K562 (cell line): ENCODE data around the gene ERBB4. TPM values are rescaled to one million over a fixed set of nuclear protein-coding genes. Genes with fewer than 3 reads are reported as not detected.

Source experiments
- ATAC-seq: fragments of 200-7000 bp; cut with Tn5 transposase; 3 replicates; pipeline ENCODE4 v1.9.1; 2020; ENCODE audit warnings: moderate library complexity
- BruUV-seq: library from RNA; stranded (reverse); fragments of 400-500 nt; replicated peaks from 2 replicates; lab custom pipeline; 2021; lab: Mats Ljungman, UMichigan
- CTCF ChIA-PET: fragments of 300-600 bp; formaldehyde crosslinking; extraction: SDS; loops from one replicate; lab custom pipeline; 2021; ENCODE audit warnings: low intra/inter-chr PET ratio; lab: Yijun Ruan, JAX
- POLR2A ChIA-PET: fragments of 300-600, 350-650 bp; sonication (Branson Sonifier 250); formaldehyde crosslinking; extraction: SDS; loops from one replicate; lab custom pipeline; 2021; ENCODE audit warnings: antibody characterized with exemption, inconsistent platforms; lab: Yijun Ruan, JAX
- DNase-seq, 4 experiments: peaks; one replicate each; pipeline versions ENCODE4 v3.0.0 to v3.0.0-alpha.2; 2011 to 2018; ENCODE audit warnings: low spot score in 3 of 4, mixed read lengths in 3 of 4; ENCODE audit errors: extremely low read depth in 1 of 4
- FAIRE-seq: peaks from 2 replicates; lab custom pipeline; 2011; peaks lifted over from hg19 to GRCh38; lab: Jason Lieb, UNC
- H2AFZ ChIP-seq: 2 replicates; pipeline ENCODE4 v1.6.0; 2011; ENCODE audit warnings: low read depth, low read length, control low read depth, inconsistent platforms
- H3K27ac ChIP-seq: fragments of 200-600 bp; 3 replicates; pipeline ENCODE4 v1.8.0; 2011; ENCODE audit warnings: low read depth, mild to moderate bottlenecking, control low read depth, inconsistent platforms, low read length, moderate library complexity, mixed read lengths; ENCODE audit errors: extremely low read depth
- H3K27me3 ChIP-seq, 2 experiments: fragments of 300-600 bp in 1 of 2; 2 replicates in 1 of 2; 3 replicates in 1 of 2; pipeline versions ENCODE4 v1.6.0 to v1.8.0; 2011; ENCODE audit warnings: inconsistent platforms in 2 of 2, low read length in 2 of 2, mild to moderate bottlenecking in 1 of 2, mixed read lengths in 1 of 2, moderate library complexity in 1 of 2; ENCODE audit not compliant: control insufficient read depth in 2 of 2, insufficient read depth in 2 of 2
- H3K36me3 ChIP-seq: fragments of 300-600 bp; 3 replicates; pipeline ENCODE4 v1.8.0; 2011; ENCODE audit warnings: mild to moderate bottlenecking, low read length, inconsistent platforms; ENCODE audit not compliant: control insufficient read depth, insufficient read depth
- H3K4me1 ChIP-seq, 2 experiments: fragments of 200-600 bp in 1 of 2; replicated peaks in 1 of 2; 2 replicates in 1 of 2; 3 replicates in 1 of 2; pipeline versions ENCODE4 v1.5.1 to v1.8.0; 2011; ENCODE audit warnings: inconsistent platforms in 2 of 2, low read length in 2 of 2, mild to moderate bottlenecking in 1 of 2, mixed read lengths in 1 of 2, moderate library complexity in 1 of 2; ENCODE audit not compliant: control insufficient read depth in 2 of 2, insufficient read depth in 2 of 2
- H3K4me2 ChIP-seq: 2 replicates; pipeline ENCODE4 v1.6.1; 2011; ENCODE audit warnings: low read length, control low read depth, inconsistent platforms, mixed read lengths; ENCODE audit not compliant: insufficient read depth
- H3K4me3 ChIP-seq: fragments of 200-600 bp; sonication (generic), shearing (Covaris generic); 2 replicates; pipeline ENCODE4 v1.5.1; 2016; ENCODE audit warnings: control low read depth, inconsistent platforms
- H3K79me2 ChIP-seq: fragments of 200-600 bp; 3 replicates; pipeline ENCODE4 v1.8.0; 2011; ENCODE audit warnings: low read length, inconsistent platforms; ENCODE audit not compliant: control insufficient read depth, insufficient read depth
- H3K9ac ChIP-seq, 2 experiments: 2 replicates each; pipeline versions ENCODE4 v1.6.0 to v1.6.1; 2011; ENCODE audit warnings: low read depth in 2 of 2, low read length in 2 of 2, control low read depth in 1 of 2, inconsistent platforms in 1 of 2, mild to moderate bottlenecking in 1 of 2, mixed read lengths in 1 of 2; ENCODE audit not compliant: insufficient read depth in 1 of 2
- H3K9me1 ChIP-seq: one replicate; pipeline ENCODE4 v1.6.0; 2011; ENCODE audit warnings: inconsistent platforms, mild to moderate bottlenecking, low read length, moderate library complexity; ENCODE audit not compliant: control insufficient read depth, insufficient read depth
- H3K9me3 ChIP-seq: replicated peaks from 2 replicates; pipeline ENCODE4 v1.5.1; 2011; ENCODE audit warnings: low read depth, low read length, inconsistent platforms; ENCODE audit not compliant: control insufficient read depth, insufficient read depth
- H4K20me1 ChIP-seq: replicated peaks from 2 replicates; pipeline ENCODE4 v1.6.1; 2011; ENCODE audit warnings: low read length, inconsistent platforms, mixed read lengths; ENCODE audit not compliant: control insufficient read depth, insufficient read depth
- DMBX1 ChIP-seq: fragments of 250-450 bp; sonication (Bioruptor Pico); IDR thresholded peaks from 2 replicates; pipeline ENCODE4 v1.8.0; 2022; ENCODE audit warnings: inconsistent platforms, mild to moderate bottlenecking, moderate library complexity, borderline replicate concordance
- JUN ChIP-seq, 2 experiments: sonication (generic) in 1 of 2; formaldehyde crosslinking in 1 of 2; IDR thresholded peaks; 2 replicates each; pipeline versions ENCODE4 v1.6.1 to v1.8.0; 2012 to 2022; ENCODE audit warnings: borderline replicate concordance in 2 of 2, mild to moderate bottlenecking in 2 of 2, improper control_type of control experiment in 1 of 2, low read depth in 1 of 2, low read length in 1 of 2, missing genetic modification reagents in 1 of 2
- LEF1 ChIP-seq: fragments of 450-650 bp; IDR thresholded peaks from 2 replicates; pipeline ENCODE4 v1.6.1; 2016; ENCODE audit warnings: mild to moderate bottlenecking
- PHB ChIP-seq: fragments of 250-450 bp; sonication (Bioruptor Pico); IDR thresholded peaks from 2 replicates; pipeline ENCODE4 v1.5.0; 2021
- PHF20 ChIP-seq: fragments of 450-650 bp; IDR thresholded peaks from 2 replicates; pipeline ENCODE4 v1.6.1; 2018; ENCODE audit not compliant: partially characterized antibody
- POLR3A ChIP-seq: IDR thresholded peaks from 2 replicates; pipeline ENCODE4 v1.6.1; 2011; ENCODE audit warnings: borderline replicate concordance, mild to moderate bottlenecking, moderate library complexity; ENCODE audit not compliant: insufficient read length, insufficient read depth; ENCODE audit errors: extremely low read depth
- RBM39 ChIP-seq: fragments of 200-400 bp; formaldehyde crosslinking; optimal IDR thresholded peaks from 2 replicates; pipeline ENCODE3; 2018; ENCODE audit warnings: low read depth, low read length
- SMAD4 ChIP-seq: fragments of 250-450 bp; sonication (Bioruptor Pico); conservative IDR thresholded peaks from 2 replicates; pipeline ENCODE4 v1.8.0; 2021; ENCODE audit warnings: inconsistent platforms, mild to moderate bottlenecking, moderate library complexity
- ZNF324 ChIP-seq: fragments of 250-450 bp; sonication (Bioruptor Pico); IDR thresholded peaks from 2 replicates; pipeline ENCODE4 v1.4.0; 2020; ENCODE audit warnings: mild to moderate bottlenecking
- WGBS: fragments of 100-300 bp; shearing (Covaris generic); methylation state at CpG from one replicate; pipeline ENCODE4 v1.1.6; 2016; ENCODE audit warnings: low coverage, mixed read lengths; ENCODE audit not compliant: insufficient coverage; ENCODE audit errors: missing lambda C conversion rate; 5-methylcytosine and 5-hydroxymethylcytosine counted together
- in situ Hi-C: fragments of 300-500 bp; cut with MboI; formaldehyde crosslinking; loops from 4 replicates; pipeline ENCODE4 v1.15.0; 2018; ENCODE audit warnings: inconsistent platforms, mixed read lengths
- intact Hi-C: fragments of 100-400 bp; cut with micrococcal nuclease; formaldehyde crosslinking; loops from 2 replicates; pipeline ENCODE4 v1.14.2; 2022
- polyA plus RNA-seq, 8 experiments: library from polyadenylated mRNA; depleted of rRNA in 4 of 8; stranded (reverse) in 5 of 8; unstranded in 3 of 8; fragments of >200 nt; fragmentation: Nextera tagmentation in 2 of 8; fragmentation: Illumina TruSeq in 1 of 8; extraction: Ambion mirVana in 2 of 8; extraction: Trizol in 1 of 8; gene quantifications; 2 replicates each; pipeline versions ENCODE4 v1.2.1 to v1.2.3, GENCODE V29; 2011 to 2014; ENCODE audit warnings: inconsistent platforms in 1 of 8, missing spikeins in 1 of 8
- total RNA-seq, 7 experiments: library from RNA; depleted of rRNA in 6 of 7; stranded (reverse); fragments of >200 nt in 6 of 7; fragmentation: Illumina TruSeq in 2 of 7; extraction: Trizol in 2 of 7; gene quantifications; 2 replicates each; pipeline versions ENCODE4 v1.2.1 to v1.2.3, GENCODE V29; 2011 to 2021; ENCODE audit warnings: low replicate concordance in 1 of 7
- TF ChIP-seq, protein P1 (sequence below): fragments of 250-450 bp; sonication (Bioruptor Pico); IDR thresholded peaks from 2 replicates; pipeline ENCODE4 v1.8.0; 2021; ENCODE audit warnings: moderate library complexity, mild to moderate bottlenecking, inconsistent platforms

Gene ERBB4
- total and polyA plus RNA-seq, 9 of the 15 experiments (the other 6 are each of a cell fraction or from before 2014, with no cell fraction given) = not detected

DNA sequence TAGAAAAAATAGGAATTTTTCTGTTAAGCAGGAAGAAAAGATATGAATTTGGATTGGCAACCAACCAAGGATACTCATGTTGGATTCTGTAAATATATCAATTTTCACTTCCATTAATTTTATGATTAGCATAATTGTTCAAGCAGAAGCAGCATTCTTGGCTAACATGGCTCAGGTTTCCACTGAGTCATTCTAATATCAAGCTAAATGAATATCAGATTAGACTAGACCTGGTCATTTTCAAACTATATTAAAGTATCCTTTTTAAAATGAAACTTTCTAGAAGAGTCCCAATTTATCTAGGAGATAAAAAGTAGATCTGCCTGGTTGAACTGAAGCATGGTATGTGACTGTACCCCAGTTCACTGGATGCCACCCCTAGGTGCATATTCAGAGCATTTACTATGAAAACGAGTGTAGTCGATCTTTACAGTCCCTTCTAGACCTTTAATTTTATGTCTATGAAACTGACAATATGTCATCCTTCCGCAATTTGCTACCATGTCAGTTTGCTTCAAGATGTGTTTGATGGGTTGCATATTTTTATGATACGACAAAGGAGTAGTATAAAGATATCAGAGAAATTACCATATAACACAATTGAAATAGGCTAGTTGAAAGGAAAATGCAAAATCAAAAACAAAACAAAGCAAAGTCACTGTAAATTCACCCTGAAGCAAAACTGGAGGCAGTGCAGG, 704.9 kb downstream of the ERBB4 start:
- H3K4me1 ChIP-seq = no peaks in the 10 kb centered on the region
- intact Hi-C loops = no loop called here
- ATAC-seq (no peak), FAIRE-seq (no peak), DNase-seq (no peak)
- TF ChIP-seq PHF20 (no peak), DMBX1 (CRISPR knock-in tag) (no peak), POLR3A (no peak), JUN (IDR thresholded peaks at IDR 0.05; ENCODE audit: borderline replicate concordance, low read depth, low read length) (no peak), JUN (CRISPR knock-in tag; IDR thresholded peaks at IDR 0.05; ENCODE audit: borderline replicate concordance) (no peak), PHB (CRISPR knock-in tag) (no peak), ZNF324 (CRISPR knock-in tag) (no peak), RBM39 (no peak), SMAD4 (CRISPR knock-in tag) (no peak), LEF1 (no peak)
- TF ChIP-seq, protein P1, sequence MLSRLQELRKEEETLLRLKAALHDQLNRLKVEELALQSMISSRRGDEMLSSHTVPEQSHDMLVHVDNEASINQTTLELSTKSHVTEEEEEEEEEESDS (CRISPR knock-in tag) = no peak
- no peaks in the 10 kb centered on the region for H3K9me3 ChIP-seq
- H3K9me1 ChIP-seq = no peaks in the 10 kb centered on the region
- no peak overlapping the region for H3K27ac ChIP-seq
- H3K4me3 ChIP-seq = no peak overlapping the region
- H4K20me1 ChIP-seq = no peaks in the 10 kb centered on the region
- in situ Hi-C loops = no loop called here
- WGBS = 0% methylated on average over 4 of the region's 4 CpGs
- BruUV-seq = no TSS peak
- POLR2A ChIA-PET = no interaction called here
- H3K27me3 ChIP-seq = no peaks in the 10 kb centered on the region
- no peak overlapping the region for H2AFZ ChIP-seq
- CTCF ChIA-PET = no interaction called here
- no peaks in the 10 kb centered on the region for H3K79me2 ChIP-seq
- H3K36me3 ChIP-seq = no peaks in the 10 kb centered on the region
- H3K9ac ChIP-seq = no peak overlapping the region
- H3K4me2 ChIP-seq = no peak overlapping the region
